Stimulated activated CD4-positive, alpha-beta T cell treated with anti-CD3 and anti-CD28 coated beads, TNF-alpha, amount 100 ng/mL, for 1 hour (primary cell): Measurements from ENCODE around the gene ANKRD22.
"Not testable (repeated sequence)": the region's sequence is repeated elsewhere in the genome, so short reads cannot be mapped to it uniquely, and the experiment has no call there.

ENCODE experiments used
- DNase-seq, 3 donors: peaks; one replicate each; pipeline ENCODE4 v3.0.0-alpha.2; 2020; ENCODE audit warnings: low read depth in 3 of 3, low spot score in 1 of 3

ANKRD22 gene

DNA sequence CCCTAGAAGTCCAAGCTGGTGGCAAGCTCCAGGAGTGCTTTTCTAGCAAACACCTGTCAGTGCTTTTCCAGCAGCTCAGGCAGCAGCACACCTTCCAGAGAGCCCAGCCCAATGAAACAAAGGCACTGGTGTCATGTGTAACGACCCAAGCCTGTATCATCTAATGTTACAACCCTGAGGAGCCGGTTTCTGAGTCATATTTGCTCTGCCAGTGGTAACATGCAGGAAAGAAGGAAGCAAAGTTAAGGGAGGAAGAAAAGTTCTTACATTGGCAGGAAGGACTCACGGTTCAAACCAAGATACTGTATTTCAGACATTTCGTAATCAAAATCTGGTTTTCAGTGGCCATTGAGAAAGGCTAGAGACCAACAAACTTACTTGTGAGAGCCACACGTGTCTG lies at the start of gene ANKRD22:
Gene ANKRD22 (minus strand): TSS at position 139 of the 400 bp plus-strand sequence. CDS start 237 bp downstream, outside the sequence.
- DNase-seq: no peak

DNA sequence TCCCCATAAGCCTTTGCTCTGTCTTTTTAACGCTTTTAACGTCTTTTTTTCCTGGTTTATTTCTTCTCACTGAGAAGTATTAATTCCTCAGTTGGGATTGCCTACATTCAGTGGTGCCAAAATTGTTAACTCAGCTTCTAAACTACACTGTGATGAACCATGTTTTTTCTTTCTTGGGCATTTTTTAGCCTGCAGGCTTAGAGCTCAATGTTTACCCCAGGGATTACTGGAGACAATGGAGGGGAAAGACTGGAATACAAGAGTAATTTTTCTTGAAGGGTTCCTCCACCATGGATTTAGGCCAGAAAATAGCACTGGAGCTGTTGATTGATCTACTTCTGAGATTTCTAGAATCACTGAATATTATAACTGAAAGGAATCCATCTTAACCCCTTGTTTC lies 48.2 kb upstream of the ANKRD22 start:
- no peak for DNase-seq

DNA sequence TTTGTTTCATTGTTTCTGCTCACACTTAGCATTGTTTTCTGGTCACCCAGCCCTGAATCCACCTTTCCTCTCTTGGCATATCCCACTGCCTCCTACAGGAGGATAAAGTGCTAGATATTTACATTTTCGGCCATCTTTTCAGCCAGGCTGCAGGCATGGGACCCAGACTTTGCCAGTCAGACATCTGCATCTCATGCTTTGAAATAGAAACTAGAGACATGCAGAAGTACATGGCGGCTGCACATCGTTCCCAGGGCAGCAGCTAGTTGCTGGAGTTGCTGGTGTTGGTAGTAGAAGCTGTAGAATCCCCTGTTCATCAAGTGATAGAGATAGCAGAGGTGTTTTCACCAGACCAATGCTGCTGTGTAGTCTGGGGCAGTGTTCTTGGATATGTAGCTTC lies 47.1 kb upstream of the ANKRD22 start:
- DNase-seq: no peak

DNA sequence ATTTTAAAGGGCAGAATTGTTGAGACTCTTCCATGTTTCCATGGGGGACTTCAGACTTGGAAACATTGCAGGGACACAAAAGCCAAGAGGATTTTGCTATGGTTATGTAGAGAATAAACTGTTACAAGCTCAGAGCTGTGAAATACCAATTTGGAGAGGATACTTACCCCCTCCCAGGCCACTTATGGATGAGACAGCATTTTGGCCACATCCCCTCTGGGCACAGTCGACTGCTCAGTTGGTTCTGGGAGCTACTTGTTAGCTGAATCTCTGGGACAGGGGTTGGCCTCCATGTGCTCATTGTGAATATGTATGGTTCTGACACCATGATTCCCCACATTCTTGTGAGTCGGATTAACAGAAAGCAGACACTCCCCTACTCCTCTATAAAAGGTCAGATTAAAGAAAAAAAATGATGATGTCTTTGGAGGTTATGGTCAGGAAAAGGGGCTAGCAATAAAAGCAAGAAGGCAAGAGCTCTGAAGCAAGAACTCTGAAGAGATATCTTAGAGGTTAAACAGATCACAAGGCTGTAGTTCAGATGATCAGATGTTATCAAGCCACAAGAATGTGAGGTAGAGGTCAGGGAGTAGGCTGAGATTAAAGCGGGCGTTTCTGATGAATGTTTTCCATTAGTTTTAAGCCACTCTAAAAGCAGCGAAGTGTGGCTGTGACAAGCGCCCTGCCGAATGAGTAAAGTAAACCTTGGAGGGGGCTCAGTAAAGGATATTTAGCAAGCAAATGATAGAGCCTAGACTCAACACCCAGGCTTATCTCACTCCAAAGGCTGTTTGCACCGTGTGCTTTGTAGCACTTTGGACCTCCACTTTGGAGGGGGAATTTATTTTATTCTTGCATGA lies 45.6 kb upstream of the ANKRD22 start:
- DNase-seq: peak in 1 of 3 donors; percentile 11

DNA sequence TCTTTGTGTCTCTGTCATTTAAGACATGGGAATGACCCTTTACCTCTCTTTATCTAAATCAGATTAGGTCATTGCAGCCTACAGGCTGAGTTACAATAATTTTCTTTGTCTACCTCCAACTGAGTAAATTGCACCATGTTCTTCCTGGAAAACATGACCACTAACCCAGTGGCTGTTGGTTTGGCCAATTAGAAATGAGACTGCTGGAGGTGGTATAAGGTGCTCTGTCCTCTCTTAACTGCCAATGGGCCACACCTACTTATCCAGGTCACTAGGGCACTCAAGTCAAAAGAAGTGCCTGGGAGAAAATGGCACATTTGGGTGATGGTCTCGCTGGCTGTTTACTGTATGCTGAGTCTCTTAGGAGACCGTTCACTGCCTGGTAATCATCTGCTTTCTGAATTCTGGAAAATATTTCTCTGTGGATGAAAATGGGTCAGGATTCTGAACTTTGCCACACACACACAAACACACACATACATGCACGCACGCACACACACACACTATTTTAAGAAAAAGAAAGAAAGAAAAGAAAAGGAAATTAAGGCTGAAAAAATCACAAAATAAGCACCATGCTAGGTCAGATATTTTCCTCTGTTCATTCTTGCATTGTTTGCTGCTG lies 44.8 kb upstream of the ANKRD22 start:
- DNase-seq: no peak

DNA sequence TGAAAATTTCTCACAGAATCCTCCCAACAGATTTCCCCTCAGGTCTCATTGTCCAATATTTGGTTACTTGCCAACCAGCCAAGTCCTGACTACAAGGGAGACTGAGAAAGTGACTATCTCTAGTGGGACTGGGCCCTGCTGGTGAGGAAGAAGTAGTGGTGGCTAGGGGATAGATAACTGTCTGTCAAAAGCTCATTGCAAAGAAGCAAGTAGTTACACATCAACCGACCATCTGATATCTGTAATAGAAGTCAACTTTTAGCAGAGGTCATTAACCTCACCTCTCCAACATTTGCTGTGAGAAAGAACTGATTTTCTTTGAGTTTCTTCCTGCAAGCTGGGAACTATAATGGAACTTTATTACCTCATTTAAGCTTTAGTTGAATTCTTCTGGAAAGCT lies 43.6 kb upstream of the ANKRD22 start:
- no peak for DNase-seq

DNA sequence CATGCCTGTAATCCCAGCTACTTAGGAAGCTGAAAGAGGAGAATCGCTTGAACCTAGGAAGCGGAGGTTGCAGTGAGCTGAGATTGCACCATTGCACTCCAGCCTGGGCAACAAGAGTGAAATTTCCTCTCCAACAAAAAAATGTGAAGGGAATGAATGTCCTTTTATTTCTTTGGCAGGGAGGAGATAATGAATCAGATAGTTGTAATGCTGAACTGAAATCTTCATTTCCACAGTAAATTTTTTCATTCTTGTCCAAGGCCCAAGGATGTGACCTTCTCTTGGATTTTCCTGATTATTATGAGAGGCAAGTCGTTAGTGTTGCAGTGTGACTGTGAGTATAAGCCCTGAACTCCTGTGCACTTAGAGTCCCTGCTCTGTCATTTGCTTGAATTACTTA lies 42.0 kb upstream of the ANKRD22 start:
- DNase-seq: no peak

DNA sequence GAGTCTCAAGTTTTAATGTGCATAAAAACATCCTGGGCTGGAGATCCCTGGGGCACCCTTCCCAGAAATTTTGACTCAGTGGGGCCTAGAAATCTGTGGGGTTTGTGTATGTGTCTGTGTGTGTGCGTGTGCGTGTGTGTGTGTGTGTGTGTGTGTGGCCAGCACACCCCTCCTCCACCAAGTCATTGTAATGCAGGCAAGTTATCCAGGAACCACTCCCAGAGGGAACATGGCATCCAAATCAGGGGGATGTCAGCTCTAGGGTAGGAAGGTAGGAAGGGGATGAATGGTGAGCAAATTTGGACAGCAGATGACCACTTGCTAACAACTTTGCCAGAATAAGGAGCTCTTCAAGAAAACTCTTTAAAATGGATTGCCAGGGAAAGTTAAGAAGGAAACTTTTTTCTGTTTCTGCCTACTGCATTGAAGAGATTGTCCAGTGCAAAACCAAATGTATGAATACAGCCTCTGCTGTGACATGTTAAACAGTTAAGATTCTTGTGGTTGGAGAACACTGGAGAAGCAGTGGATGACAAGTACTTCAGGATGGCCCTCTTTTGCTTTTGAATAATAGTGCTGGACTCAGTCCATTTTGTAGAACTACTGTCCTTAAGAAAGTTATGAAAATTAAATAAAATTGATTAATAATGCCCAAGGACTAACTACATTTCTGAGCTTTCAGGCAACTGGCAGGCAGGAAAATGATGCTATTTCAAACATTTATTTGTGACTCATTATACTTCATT lies 40.8 kb upstream of the ANKRD22 start:
- DNase-seq: no peak

DNA sequence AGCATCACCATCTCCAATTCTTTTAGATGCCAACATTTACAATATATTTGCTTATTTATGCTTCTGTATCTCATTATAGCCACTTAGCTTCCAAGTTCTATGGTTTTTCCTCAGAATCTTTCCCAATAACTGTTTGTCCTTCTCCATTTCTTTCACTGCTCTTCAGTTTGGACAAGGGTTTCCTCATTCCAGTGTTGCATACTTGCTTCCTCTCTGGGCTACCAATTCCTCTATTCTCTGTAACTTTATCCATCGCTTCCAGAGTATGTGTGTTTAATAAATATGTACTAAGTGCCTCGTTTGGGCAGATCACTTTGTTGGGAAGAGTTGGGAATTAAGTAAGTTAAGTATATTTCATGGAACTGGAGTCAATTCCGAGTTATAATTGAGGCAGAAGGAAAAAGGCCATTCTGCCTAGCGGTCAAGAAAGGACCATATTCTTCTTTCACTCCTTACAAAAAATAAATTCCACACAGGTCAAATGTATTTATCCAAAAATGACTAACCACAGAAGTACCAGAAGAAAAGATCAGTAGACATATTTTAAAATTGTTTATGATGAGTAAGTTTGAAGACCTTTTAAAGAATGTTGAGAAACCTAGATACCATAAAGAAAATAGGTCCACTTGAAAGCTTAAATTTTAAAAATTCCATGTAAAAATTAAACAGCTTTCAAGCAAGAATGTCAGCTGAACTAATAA lies 39.2 kb upstream of the ANKRD22 start:
- no peak for DNase-seq

DNA sequence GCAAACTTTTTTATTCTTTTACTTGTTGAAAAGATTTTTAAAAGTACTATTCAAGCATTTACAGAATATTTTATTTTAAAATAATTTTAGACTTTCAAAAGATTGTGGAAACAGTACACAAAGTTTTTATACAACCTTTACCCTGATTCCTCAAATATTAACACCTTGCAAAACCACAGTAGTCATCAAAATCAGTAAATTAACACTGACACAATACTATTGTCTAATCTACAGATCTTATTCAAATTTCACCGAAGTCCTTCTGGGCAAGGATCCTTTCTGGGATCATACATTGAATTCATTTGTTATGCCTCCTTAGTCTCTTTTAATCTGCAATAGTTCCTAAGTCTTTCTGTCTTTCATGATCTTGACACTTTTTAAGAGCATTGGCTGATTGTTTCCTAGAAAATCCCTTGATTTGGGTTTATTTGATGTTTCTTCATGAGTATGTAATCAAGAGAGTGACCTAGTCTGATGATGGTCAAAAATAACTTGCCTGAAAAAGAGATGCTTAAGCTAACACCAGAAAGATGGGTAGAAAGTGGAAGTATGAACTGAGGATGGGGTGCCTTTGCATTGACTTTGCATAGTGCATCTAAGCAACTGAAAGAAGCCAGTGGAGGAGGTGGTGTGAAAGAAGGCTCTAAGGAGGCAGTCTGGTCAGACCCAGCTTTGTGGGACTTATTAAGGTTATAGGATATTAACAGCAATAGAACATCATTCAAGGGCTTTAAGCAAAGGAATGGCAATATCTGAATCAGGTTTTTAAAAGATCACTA lies 38.1 kb upstream of the ANKRD22 start:
- no peak for DNase-seq

DNA sequence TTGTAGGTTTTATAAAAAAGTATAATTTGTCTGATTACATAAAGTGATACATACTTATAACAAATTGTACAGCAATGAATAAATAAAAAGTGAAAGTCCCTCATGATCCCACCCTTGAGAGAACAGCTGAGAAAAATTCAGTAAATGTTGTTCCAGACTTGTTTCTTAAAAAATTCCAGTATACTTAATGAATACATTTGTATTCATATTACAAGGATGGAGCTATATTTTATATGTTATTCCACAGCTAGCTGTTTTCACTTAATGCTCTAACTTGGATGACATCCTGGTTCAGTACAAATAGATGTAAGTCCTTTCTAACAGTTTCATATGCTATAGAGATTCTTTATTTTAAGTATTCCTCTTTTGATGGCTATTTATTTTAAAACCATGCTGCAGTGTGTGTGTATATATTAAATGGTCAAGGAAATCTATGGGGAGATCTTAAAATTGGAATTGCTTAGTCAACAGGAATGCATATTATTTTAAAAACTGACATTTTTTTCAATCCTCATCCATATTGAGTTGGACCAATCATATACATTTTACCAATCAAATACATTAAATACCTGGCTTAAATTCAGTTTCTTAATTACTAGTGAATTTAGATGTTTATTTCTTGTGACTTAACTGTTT lies 37.3 kb upstream of the ANKRD22 start:
- no peak for DNase-seq

DNA sequence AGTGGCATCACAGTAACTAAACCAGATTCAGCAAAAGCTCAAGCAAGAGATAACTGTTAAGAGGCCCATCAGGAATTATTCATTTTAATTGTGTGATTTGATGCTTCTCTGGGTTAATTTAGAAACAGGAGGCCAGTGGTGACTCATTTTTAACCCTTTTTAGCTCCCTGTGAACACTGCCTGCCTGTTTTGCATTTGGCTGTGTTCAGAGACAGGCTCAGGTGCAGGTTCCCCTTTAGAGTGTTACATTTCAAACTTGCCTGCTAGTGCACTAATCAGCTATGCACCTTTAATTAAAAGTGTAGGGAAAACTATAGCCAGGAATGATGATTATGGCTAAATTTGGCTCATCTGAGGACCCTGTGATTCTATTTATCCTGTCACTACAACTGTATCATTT lies 34.9 kb upstream of the ANKRD22 start:
- no peak for DNase-seq

DNA sequence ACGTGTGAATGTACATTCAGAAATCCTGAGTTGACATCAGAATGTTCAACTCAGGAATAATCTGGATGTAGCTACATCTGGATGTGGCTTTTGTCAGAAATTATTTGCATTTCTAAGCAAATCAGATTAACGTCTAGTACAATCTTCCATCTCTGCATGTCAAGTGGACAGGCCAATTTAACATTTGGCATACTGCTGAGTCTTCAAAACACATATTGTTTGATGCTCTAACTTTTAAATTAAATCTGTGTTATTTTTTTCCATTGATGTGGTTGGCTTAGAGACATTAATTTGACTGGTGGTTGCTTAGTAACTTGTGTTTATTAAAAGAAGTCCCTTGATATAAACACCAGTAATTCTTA lies 31.8 kb upstream of the ANKRD22 start:
- DNase-seq: no peak

DNA sequence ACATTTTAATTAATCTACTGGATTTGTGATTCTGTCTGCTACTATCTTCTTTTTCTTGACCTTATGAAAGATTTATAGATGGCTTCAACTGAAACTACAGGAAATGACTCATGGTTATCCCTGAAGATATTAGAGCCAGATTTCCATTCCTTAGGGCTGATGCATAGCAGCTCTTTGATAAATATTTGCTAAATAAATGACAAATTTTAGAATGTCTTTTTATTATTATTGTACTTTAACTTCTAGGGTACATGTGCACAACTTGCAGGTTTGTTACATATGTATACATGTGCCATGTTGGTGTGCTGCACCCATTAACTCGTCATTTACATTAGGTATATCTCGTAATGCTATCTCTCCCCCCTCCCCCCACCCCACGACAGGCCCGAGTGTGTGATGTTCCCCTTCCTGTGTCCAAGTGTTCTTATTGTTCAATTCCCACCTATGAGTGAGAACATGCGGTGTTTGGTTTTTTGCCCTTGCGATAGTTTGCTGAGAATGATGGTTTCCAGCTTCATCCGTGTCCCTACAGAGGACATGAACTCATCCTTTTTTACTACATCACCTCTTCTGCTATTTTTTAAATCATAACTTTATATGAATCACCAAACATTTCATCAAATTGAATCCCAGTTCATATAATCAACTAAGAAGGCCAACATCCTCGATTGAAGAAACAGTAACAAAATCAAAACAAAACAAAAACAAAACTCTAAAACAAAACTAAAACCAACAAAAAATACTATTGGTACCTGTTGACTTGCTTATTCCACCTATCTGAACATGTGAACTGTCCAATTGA lies 31.2 kb upstream of the ANKRD22 start:
- DNase-seq: not testable (repeated sequence)

DNA sequence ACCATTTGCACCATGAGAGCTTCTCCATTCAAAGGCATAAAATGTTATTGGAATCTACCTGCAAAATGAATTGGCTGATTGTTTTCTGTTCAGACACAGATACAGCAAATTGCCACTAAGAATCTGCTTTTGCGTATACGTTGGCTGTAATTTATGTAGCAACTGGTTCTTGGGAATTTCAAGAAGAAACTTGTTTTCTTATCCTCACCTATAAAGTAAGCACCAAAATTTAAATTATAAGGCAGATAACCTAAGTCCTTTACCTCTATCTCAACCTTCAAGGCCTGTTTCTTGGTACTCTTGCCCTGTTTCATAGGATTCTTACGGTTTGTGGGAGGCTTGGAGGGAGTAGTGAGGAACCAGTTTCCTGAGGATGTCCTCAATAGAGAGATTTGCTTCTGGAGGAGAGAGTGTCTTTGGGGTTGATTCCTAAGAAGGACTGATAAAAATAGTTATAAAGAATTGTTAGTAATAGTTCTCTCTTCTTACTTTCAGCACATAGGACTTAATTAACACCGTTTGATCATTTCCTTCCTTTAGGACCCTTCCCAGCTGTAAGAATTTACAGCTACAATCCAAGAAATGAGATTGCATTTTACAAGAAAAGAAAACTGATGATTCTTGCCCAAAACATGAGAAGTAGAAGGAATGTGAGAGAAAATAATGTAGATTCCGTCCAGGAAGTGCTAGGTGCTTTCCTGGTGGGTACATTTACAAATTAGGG lies 30.4 kb upstream of the ANKRD22 start:
- no peak for DNase-seq

DNA sequence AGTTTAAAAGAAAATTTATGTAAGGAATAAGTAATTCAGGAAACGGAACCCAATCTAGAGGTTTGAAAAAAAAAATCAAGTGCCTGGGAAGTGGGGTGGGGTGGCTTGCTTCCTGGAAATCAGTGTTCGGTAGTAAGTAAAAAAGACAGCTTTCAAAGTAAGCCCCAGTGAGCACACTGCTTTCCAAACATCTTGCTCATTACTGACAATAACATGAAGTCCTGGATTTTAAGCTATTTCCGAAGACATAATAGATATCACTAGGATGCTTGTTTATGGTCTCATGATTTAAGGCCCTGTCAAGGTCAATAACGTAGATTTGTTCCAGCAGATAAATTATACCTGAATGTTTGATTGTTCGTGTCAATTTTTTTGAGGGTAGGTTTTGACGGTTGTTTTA lies 29.7 kb upstream of the ANKRD22 start:
- no peak for DNase-seq

DNA sequence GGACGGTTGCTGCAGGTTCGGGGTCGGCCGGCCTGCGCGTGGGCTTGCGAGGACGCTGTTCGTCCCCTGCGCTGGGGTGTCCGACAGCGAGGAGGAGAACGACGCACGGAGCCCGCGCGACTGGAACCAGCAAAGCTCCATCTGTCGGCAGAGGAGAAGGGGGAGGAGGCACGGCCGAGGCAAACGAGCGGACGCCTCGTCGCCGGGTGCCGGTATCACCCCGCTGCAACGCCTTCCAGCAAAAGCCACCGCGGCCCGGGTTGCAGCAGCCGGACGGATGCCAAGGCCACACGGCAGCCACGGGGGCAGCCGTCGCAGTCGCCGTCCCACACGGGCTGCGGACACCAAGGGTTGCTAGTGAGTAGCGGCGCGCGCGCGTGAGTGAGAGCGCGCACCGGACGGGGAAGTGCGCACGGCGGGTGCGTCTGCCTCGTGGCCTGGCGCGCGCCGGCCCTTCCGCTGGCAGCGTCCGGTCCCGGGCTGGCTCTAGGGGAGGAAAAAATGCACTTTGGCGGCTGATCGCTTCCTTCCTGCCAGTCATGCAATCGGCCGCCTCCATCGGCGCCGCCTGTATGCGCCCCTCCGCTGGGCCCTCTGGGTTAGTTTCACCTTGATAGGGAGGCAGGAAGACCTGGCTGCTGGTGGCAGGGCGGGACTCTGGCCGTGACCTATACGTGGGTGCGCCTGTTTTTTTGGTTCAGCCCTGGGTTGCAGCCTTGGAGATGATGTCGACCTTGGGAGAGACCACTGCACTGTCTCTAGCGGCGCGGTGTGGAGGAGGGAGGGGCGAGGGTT lies 28.8 kb upstream of the ANKRD22 start:
- peak; percentile 16 to 50 (median 24) for DNase-seq
